CD4-positive, alpha-beta T cell treated with Interleukin-21 for 1 hour (primary cell): ENCODE measurements around the gene MEIKIN.
A peak's percentile ranks its signal among the peaks of the same experiment; 100 is the strongest.
"Not testable (repeated sequence)": the region's sequence is repeated elsewhere in the genome, so short reads cannot be mapped to it uniquely, and the experiment has no call there.

ENCODE experiments used
- DNase-seq: peaks from one replicate; pipeline ENCODE4 v3.0.0-alpha.2; 2020

Gene MEIKIN

GRCh38 chr5:131902266-131902665, 43.2 kb downstream of the MEIKIN start:
- peak; percentile 40 for DNase-seq

- no peak for DNase-seq
Measured at GRCh38 chr5:131899686-131900085, 45.8 kb downstream of the MEIKIN start.

- no peak for DNase-seq
Measured at GRCh38 chr5:131883984-131884383, 61.5 kb downstream of the MEIKIN start.

- DNase-seq = no peak
Measured at GRCh38 chr5:131879705-131880104, 65.8 kb downstream of the MEIKIN start.

- no peak for DNase-seq
Measured at GRCh38 chr5:131877873-131878272, 67.6 kb downstream of the MEIKIN start.

GRCh38 chr5:131871251-131871650, 74.2 kb downstream of the MEIKIN start:
- DNase-seq = not testable (repeated sequence)

- no peak for DNase-seq
Measured at GRCh38 chr5:131867524-131867923, 77.9 kb downstream of the MEIKIN start.

GRCh38 chr5:131863700-131864099, 81.8 kb downstream of the MEIKIN start:
- DNase-seq = no peak

- DNase-seq = no peak
Measured at GRCh38 chr5:131857388-131857787, 88.1 kb downstream of the MEIKIN start.

GRCh38 chr5:131855452-131855851, 90.0 kb downstream of the MEIKIN start:
- DNase-seq = no peak

GRCh38 chr5:131854134-131854533, 91.3 kb downstream of the MEIKIN start:
- peak; percentile 17 for DNase-seq

- DNase-seq = no peak
Measured at GRCh38 chr5:131848662-131849061, 96.8 kb downstream of the MEIKIN start.

- no peak for DNase-seq
Measured at GRCh38 chr5:131846536-131846935, 98.9 kb downstream of the MEIKIN start.

- DNase-seq = no peak
Measured at GRCh38 chr5:131845828-131846227, 99.6 kb downstream of the MEIKIN start.

GRCh38 chr5:131842971-131843370, 102.5 kb downstream of the MEIKIN start:
- DNase-seq = not testable (repeated sequence)

- not testable (repeated sequence) for DNase-seq
Measured at GRCh38 chr5:131832702-131833101, 112.8 kb downstream of the MEIKIN start.

- no peak for DNase-seq
Measured at GRCh38 chr5:131825404-131826013, 120.0 kb downstream of the MEIKIN start.

GRCh38 chr5:131824631-131825030, 120.8 kb downstream of the MEIKIN start:
- no peak for DNase-seq

- DNase-seq = no peak
Measured at GRCh38 chr5:131821221-131821620, 124.2 kb downstream of the MEIKIN start.

GRCh38 chr5:131818001-131818724, 127.3 kb downstream of the MEIKIN start:
- no peak for DNase-seq

GRCh38 chr5:131814990-131815389, 130.5 kb downstream of the MEIKIN start:
- no peak for DNase-seq

- no peak for DNase-seq
Measured at GRCh38 chr5:131812371-131813160, 132.9 kb downstream of the MEIKIN start.

GRCh38 chr5:131810510-131811249, 134.8 kb downstream of the MEIKIN start:
- DNase-seq = peak; percentile 40
